OCI-LY1 (cell line): Measurements from ENCODE around the gene ZNF474.

ENCODE experiments used
- EZH2 ChIP-seq: fragments of 200-600 bp; sonication (generic), shearing (Covaris generic); IDR thresholded peaks from 2 replicates; pipeline ENCODE4 v1.8.0; 2017; ENCODE audit warnings: borderline replicate concordance, mixed run types, mild to moderate bottlenecking, antibody characterized with exemption, low read length, moderate library complexity, mixed read lengths
- TF ChIP-seq, protein P1 (sequence below): fragments of 200-600 bp; sonication (generic), shearing (Covaris generic); IDR thresholded peaks from 2 replicates; pipeline ENCODE4 v1.5.1; 2017; ENCODE audit warnings: mild to moderate bottlenecking, antibody characterized with exemption, low read length, moderate library complexity, mixed read lengths

DNA sequence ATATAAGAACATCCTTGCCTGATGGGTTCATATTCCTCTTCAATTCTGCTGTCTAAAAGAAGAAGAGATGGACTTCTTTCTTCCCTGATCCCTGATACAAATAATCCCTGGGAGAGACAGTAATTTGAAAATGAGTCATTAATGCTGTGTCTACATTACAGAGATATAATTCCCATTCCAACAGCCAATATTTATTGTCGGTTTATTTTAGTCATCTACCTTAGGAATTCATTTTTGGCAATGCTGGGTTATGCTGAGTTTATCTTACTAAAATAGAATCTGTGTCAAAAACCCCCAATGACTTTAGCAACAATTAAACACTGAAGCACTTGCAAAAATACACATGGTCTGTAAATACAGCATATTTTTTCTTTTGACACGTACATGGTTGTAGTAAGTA is 23.9 kb downstream of the ZNF474 start:
- TF ChIP-seq, protein P1, sequence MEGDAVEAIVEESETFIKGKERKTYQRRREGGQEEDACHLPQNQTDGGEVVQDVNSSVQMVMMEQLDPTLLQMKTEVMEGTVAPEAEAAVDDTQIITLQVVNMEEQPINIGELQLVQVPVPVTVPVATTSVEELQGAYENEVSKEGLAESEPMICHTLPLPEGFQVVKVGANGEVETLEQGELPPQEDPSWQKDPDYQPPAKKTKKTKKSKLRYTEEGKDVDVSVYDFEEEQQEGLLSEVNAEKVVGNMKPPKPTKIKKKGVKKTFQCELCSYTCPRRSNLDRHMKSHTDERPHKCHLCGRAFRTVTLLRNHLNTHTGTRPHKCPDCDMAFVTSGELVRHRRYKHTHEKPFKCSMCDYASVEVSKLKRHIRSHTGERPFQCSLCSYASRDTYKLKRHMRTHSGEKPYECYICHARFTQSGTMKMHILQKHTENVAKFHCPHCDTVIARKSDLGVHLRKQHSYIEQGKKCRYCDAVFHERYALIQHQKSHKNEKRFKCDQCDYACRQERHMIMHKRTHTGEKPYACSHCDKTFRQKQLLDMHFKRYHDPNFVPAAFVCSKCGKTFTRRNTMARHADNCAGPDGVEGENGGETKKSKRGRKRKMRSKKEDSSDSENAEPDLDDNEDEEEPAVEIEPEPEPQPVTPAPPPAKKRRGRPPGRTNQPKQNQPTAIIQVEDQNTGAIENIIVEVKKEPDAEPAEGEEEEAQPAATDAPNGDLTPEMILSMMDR = no peak
- TF ChIP-seq EZH2 = no peak
